Endothelial cell of umbilical vein (primary cell): ENCODE data around the gene STRN3.

Experiments used
- EZH2 ChIP-seq: IDR thresholded peaks from 2 replicates; pipeline ENCODE4 v1.6.1; 2012; ENCODE audit warnings: borderline replicate concordance, low read depth, mild to moderate bottlenecking, moderate library complexity, low read length, inconsistent platforms; ENCODE audit not compliant: severe bottlenecking
- FOS ChIP-seq: IDR thresholded peaks from 2 replicates; pipeline ENCODE4 v1.6.1; 2011; ENCODE audit warnings: mild to moderate bottlenecking, low read length, moderate library complexity, borderline replicate concordance; ENCODE audit not compliant: insufficient read depth
- JUN ChIP-seq: IDR thresholded peaks from 2 replicates; pipeline ENCODE4 v1.6.1; 2011; ENCODE audit warnings: borderline replicate concordance, low read depth; ENCODE audit not compliant: insufficient read length, insufficient read depth
- POLR2A ChIP-seq: IDR thresholded peaks from 2 replicates; pipeline ENCODE4 v1.6.1; 2012; ENCODE audit warnings: low read depth, mild to moderate bottlenecking, control low read depth, low read length
- TF ChIP-seq, protein P1 (sequence below), 2 donors: IDR thresholded peaks; 1 replicate in 1 of 2; 2 replicates in 1 of 2; pipeline ENCODE4 v1.5.1; 2011; ENCODE audit warnings: low read length in 2 of 2, mild to moderate bottlenecking in 2 of 2, moderate library complexity in 2 of 2, control low read depth in 1 of 2, inconsistent platforms in 1 of 2, low read depth in 1 of 2; ENCODE audit not compliant: insufficient read depth in 1 of 2; ENCODE audit errors: extremely low read depth in 1 of 2

DNA sequence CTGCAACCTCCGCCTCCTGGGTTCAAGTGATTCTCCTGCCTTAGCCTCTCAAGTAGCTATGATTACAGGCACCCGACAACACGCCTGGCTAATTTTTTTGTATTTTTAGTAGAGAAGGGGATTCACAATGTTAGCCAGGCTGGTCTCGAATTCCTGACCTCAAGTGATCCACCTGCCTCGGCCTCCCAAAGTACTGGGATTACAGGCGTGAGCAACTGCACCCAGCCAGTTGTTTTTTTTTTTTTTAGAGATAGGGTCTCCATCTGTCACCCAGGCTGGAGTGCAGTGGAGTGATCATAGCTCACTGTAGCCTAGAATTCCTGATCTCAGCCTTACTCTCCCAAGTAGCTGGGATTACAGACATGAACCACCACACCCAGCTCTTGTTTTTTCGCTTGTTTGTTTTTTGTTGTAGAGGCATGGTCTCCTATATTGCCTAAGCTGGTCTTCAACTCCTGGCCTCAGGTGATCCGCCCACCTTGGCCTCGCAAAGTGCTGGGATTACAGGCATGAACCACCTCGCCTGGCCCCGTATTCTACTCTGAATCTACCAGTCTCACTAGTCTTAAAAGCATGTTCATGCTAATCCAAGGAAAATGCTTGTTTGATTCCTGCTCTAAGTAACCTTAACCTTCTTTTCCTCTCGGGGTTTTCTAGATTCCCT lies 31.7 kb upstream of the STRN3 start:
- TF ChIP-seq, protein P1, sequence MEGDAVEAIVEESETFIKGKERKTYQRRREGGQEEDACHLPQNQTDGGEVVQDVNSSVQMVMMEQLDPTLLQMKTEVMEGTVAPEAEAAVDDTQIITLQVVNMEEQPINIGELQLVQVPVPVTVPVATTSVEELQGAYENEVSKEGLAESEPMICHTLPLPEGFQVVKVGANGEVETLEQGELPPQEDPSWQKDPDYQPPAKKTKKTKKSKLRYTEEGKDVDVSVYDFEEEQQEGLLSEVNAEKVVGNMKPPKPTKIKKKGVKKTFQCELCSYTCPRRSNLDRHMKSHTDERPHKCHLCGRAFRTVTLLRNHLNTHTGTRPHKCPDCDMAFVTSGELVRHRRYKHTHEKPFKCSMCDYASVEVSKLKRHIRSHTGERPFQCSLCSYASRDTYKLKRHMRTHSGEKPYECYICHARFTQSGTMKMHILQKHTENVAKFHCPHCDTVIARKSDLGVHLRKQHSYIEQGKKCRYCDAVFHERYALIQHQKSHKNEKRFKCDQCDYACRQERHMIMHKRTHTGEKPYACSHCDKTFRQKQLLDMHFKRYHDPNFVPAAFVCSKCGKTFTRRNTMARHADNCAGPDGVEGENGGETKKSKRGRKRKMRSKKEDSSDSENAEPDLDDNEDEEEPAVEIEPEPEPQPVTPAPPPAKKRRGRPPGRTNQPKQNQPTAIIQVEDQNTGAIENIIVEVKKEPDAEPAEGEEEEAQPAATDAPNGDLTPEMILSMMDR (IDR thresholded peaks at IDR 0.05; ENCODE audit: extremely low read depth in 1 of 2, insufficient read depth in 1 of 2, low read depth in 1 of 2, low read length in 2 of 2) = no peak
- TF ChIP-seq EZH2 = no peak
- no peak for TF ChIP-seq POLR2A
- TF ChIP-seq JUN = no peak
- TF ChIP-seq FOS = no peak
